Mammary epithelial cell (primary cell): ENCODE measurements around the gene CA5A.

ENCODE experiments used
- EZH2 ChIP-seq: IDR thresholded peaks from 2 replicates; pipeline ENCODE4 v1.6.1; 2012; ENCODE audit warnings: low read length, inconsistent platforms, borderline replicate concordance
- TF ChIP-seq, protein P1 (sequence below), 2 donors: IDR thresholded peaks in 1 of 2; conservative IDR thresholded peaks in 1 of 2; 2 replicates each; pipeline ENCODE4 v1.5.1; 2011 to 2012; ENCODE audit warnings: inconsistent platforms in 2 of 2, low read length in 2 of 2, mild to moderate bottlenecking in 2 of 2, control low read depth in 1 of 2, low read depth in 1 of 2; ENCODE audit not compliant: insufficient read depth in 1 of 2; ENCODE audit errors: extremely low read depth in 1 of 2

DNA sequence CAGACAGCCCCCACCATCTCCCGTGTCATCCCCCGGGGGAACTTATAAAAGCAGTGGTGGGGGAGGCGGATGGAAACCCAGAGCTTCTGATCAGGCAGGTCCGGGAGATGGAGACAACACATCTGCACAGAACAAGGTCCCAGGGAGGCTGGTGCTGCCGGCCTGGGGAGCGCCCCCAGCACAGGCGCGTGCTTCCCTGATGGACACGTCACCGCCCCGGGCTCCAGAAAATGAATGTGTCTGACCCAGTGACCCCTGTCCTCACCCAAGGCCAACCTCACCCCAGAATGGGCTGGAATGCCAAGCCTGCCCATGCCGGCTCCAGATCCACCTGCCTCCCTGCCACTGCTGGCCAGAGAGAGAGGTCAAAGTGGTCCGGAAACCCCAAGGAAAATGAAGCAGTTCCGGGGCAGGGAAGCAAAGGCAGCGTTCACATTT is 79.5 kb downstream of the CA5A start:
- TF ChIP-seq, protein P1, sequence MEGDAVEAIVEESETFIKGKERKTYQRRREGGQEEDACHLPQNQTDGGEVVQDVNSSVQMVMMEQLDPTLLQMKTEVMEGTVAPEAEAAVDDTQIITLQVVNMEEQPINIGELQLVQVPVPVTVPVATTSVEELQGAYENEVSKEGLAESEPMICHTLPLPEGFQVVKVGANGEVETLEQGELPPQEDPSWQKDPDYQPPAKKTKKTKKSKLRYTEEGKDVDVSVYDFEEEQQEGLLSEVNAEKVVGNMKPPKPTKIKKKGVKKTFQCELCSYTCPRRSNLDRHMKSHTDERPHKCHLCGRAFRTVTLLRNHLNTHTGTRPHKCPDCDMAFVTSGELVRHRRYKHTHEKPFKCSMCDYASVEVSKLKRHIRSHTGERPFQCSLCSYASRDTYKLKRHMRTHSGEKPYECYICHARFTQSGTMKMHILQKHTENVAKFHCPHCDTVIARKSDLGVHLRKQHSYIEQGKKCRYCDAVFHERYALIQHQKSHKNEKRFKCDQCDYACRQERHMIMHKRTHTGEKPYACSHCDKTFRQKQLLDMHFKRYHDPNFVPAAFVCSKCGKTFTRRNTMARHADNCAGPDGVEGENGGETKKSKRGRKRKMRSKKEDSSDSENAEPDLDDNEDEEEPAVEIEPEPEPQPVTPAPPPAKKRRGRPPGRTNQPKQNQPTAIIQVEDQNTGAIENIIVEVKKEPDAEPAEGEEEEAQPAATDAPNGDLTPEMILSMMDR (conservative IDR thresholded peaks at IDR 0.05 in 1 of 2, IDR thresholded peaks at IDR 0.05 in 1 of 2; ENCODE audit: extremely low read depth in 1 of 2, insufficient read depth in 1 of 2, low read depth in 1 of 2, low read length in 2 of 2), result no peak
- TF ChIP-seq EZH2, result no peak
